ENCODE measurements around the gene PDPK1.

PDPK1 gene

DNA sequence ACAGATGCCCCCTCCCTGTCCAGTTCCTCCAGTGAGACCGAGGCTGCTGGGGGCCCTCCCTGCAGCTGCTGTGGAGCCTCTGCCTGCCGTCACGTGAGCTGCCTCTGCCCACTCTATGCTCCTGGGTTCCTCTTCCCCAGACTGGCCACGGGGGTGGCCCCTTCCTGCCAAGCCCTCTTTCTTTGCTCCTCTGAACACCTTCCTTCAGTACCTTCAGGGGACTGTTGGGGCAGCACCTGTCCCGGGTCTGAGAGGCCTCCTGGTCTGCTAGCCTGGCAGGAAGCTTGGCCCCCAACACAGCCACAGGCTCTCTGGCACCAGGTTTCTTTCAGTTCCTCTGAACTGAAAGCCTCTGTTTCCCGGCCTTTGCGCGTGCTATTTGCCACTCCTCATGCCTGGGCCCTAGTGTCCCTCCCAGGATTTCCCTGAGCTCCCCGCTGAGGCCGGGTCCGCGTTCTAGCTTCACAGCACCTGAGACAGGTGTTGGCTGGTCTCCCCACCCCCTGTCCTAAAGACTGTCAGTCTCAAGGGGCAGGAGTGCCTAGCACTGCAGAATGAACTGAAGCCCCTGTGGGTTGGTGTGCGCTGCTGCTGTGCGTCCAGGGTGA, 30.7 kb upstream of the PDPK1 start:
- no peak for DNase-seq (ENCODE audit: low spot score)

DNA sequence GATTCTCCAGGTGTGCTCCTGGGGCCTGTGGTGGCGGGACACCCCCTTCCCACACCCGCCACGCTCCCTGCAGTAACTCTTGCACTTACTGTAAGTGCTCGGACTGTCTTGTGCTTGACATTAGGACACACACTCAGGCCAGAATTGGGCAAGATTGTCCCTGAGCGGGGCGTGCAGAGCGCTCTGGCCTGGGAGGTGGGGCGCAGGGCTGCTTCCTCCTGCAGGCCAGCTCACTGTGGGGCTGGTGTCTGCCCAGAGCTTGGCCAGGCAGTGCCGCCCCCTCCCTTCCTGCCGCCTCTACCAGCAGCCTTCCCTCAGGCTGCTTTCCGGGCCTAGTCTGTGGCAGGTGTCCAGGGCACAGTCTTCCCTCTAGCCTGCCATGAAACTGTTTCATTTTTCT, 30.2 kb upstream of the PDPK1 start:
- DNase-seq (ENCODE audit: low spot score) = no peak

DNA sequence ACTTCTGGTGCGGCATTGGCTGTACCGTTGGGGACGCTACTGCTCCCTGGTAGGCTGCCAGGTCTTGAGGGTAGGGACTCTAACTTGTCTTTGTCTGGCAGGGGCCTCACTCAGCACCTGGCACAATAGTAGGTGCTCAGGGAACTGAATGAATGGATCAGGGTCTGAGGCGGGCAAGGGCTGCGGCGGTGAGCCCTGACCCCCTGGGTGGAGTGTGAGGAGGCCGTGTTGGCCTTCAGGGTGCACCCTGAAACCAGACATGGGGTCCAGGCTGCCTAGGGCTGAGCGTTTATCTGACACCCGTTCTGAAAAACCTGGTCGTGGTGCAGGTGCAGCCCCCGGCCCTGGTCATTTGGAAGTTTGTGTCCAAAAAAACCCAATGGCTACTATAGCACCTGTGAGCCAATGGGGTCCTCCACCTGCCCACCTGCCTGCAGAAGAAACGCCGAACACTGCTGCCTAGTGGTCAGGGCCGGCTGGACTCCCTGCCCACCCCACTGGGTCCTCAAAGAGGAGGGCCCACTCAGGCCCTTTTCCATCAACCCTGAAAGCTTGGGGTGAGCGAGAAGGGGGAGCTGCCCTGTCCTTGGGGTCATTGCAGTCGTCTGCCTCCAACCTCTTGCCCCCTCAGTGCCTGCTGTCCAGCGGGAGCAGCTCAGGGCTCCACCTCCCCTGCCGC, 29.0 kb upstream of the PDPK1 start:
- DNase-seq (ENCODE audit: low spot score) = no peak

- peak; percentile 64 for DNase-seq (ENCODE audit: low spot score)
These were observed 26.6 kb upstream of the PDPK1 start for GRCh38 chr16:2511128-2511800.

DNA sequence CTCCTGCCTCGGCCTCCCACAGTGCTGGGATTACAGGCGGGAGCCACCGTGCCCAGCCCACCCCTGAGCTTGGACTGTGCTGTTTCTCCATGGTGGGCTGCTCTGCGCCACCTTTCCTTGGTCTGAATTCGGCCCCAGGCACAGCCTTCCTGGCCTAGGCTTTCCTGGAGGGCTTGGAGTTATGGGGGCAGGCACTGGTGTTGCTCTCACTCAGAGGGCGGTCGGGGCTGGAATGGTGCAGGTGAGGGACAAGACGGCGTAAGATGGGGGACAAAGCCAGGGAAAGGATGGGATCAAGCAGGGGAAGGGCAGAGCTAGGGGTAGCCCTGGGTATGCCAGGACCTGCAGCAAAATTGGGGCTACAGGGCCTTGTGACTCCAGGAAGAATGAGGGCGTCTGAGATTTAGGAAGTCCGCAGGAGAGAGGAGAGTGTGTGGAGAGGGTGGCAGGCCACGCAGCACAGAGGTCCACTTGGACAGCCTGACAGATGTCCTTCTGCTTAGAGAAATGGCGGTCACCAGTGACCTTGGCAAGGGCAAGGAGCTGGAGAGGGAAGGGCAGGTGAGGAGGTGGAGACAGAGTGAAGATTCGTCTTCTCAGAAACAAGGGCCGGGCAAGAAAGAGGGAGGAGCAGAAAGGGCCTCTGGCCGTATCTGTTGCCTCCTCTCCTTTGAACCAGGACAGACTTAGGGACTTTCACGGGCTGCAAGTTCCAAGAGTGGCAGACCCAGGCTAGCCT, 25.7 kb upstream of the PDPK1 start:
- no peak for DNase-seq (ENCODE audit: low spot score)

DNA sequence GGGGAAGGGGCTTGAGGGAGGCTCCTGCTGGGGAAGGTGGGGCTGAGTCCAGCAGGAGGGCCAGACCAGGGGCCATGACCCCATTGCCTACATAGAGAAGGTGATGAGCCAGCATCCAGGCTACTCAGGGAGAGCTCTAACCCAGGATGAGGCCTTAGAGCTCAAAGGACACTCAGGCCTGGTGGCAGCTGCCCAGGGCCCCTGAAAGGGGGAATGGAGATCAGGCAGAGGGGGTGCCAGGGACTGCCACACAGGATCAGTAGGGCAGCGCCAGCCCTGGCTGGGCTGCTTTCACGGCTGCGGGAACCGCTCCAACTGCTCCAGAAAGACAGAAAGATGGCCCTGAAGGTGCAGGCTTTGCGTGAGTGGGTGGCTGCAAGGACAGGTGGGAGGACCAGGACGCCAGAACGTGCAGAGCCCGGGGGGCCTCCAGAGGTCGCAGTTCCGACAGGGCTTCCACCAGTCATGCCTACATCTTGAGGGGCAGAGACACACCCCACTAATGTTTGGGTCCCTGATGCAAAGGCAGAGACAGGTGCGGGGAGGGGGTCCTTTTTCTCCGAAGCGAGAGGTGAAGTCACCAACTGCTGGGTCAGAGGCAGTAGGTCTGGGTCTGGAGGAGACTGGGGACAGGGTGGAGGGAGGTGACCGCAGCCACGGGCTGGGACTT, 25.0 kb upstream of the PDPK1 start:
- no peak for DNase-seq (ENCODE audit: low spot score)

GRCh38 chr16:2513405-2514332, 24.2 kb upstream of the PDPK1 start, which contains the start of gene ATP6V0C:
TSS of gene ATP6V0C (plus strand) at chr16:2513952. CDS start at chr16:2514104, 152 bp downstream.
- peak; percentile 89 for DNase-seq (ENCODE audit: low spot score)

DNA sequence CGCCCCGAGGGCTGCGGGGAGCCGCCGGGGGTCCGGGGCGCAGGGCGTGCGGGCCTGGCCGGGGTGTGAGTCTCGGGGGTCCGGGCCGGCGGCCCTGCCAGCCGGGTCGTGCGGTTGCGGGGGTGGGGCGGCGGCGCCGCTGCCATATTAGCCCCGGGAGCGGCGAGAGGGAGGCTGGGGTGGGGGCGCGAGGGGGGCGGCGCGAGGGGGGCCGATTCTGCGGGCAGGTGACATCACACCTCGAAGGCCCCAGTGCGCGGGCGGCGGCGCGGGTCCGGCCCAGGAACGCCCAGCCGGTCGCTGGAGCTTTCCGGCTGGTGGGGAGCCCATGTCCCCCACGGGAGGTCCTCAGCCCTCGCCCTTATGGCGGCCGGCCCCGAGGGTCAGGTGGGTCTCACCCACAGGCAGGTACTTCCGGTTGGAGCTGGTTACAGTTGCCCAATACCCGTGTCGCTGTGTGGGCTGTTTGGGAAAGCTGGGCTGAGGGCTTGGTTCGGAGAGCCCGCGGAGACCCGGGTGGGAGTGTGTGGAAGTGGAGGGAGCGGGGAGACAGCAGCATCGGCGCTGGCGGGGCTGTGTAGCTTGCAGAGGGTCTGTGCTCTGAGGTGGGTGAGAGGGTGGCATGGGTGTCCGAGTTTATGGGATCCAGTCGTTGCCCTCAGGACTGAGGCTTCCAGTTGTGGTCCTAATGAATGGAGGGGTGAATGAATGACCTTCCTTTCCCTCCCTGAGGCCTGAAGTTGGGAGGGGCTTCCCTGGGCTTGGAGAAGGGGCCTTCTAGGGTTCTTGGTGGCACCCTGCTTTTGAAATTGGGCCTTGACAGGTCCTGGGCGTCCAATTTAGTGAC, 23.3 kb upstream of the PDPK1 start:
- no peak for DNase-seq (ENCODE audit: low spot score)

- no peak for DNase-seq (ENCODE audit: low spot score)
These were observed 22.5 kb upstream of the PDPK1 start for GRCh38 chr16:2515180-2515851.

GRCh38 chr16:2516391-2517240, 21.2 kb upstream of the PDPK1 start:
- DNase-seq (ENCODE audit: low spot score) = no peak

DNA sequence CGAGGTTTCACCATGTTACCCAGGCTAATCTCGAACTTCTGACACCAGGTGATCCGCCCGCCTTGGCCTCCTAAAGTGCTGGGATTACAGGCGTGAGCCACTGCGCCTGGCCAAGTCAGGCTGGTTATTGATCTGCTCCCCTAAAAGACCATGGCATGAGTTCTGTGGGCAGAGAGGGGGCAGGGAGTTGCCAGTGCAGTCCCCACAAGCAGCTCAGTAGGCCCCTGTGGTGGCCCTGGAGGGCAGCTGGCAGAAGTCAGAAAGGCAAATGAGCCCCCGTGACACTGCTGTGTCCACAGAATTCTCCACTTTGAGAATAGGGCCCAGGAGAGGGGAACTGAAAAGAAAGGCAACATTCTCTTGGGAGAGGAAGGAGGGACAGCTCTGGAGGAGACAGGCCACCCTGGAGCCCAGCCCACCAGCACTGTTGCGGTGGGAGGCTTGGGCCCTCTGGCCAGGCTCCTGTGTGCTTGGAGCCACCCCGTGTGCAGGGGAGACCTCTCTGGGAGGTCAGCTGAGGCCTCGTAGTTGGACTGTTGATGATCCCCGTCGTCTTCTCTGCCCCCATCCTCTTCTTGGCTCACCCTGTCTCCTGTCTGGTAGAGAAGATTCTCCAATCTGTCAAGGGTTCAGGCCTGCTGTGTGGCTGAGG, 19.7 kb upstream of the PDPK1 start:
- no peak for DNase-seq (ENCODE audit: low spot score)

GRCh38 chr16:2518823-2519710, 18.8 kb upstream of the PDPK1 start:
- no peak for DNase-seq (ENCODE audit: low spot score)

DNA sequence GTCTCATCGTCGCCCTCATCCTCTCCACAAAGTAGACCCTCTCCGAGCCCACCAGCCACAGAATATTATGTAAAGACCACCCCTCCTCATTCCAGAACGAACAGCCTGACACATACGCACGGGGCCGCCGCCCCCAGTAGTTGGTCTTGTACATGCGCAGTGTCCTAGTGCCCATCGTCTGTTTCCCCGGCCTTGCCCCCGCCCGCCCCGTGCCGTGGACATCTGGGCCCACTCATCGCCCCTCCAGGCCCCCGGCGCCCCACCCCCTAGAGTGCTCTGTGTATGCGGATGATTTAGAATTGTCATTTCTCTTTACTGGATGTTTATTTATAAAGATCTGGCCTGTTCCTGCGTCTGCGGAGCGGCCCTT, 18.1 kb upstream of the PDPK1 start:
- DNase-seq (ENCODE audit: low spot score) = no peak

DNA sequence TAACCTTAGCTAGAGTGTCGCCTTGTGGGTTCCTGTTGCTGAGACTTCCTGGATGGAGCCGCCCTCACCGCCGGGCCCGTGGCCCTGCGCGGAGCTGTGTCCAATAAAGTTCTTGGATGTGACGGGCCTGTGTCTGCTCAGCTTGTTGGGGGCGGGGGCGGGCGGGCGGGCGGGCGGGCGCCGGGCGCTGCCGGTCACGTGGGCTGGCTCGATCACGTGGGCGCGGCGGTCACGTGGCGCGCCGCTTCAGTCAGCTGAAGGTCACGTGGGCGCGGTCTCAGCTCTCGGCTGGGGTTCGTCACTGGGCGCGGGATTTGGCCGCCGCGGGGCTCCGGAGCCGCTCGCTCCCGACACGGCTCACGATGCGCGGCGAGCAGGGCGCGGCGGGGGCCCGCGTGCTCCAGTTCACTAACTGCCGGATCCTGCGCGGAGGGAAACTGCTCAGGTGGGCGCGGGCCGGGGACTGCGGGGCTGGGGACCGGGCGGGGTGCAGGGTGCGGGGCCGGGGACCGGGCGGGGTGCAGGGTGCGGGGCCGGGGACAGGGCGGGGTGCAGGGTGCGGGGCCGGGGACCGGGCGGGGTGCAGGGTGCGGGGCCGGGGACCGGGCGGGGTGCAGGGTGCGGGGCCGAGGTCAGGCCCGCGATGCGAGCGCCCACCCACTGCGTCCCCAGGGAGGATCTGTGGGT, 17.6 kb upstream of the PDPK1 start, which contains the start of gene AMDHD2:
AMDHD2 (plus strand) TSS at position 275 of the 687 bp plus-strand sequence; CDS start at position 363, 88 bp downstream.
- DNase-seq (ENCODE audit: low spot score) = peak; percentile 78

DNA sequence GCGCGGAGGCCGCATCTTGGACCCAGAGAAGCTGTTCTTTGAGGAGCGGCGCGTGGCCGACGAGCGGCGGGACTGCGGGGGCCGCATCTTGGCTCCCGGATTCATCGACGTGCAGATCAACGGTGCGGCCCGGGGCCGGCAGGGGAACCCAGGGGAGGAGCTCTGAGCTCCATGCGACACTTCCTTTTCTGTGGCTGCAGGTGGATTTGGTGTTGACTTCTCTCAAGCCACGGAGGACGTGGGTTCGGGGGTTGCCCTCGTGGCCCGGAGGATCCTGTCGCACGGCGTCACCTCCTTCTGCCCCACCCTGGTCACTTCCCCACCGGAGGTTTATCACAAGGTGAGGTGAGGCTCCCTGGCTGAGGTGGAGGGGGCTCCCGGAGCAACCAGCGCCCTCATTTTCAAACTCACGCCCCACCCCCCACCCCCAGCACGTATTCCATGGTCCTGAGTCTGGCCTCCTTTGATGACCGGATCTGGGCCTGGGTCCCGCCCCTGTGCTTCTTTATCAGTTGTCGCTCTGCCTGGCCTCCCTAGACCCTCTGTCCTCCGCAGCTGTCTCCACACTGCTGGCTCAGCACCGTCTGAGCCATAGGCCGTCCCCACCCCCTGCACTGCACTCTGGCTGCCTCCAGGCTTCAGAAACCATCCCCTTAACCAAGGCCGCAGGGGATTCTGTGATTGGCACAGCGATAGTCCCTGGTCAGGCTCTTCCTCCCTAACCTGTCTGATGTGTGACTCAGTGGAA, 16.9 kb upstream of the PDPK1 start:
- DNase-seq (ENCODE audit: low spot score) = no peak
